NCI-H1417 (cell line): ENCODE data around the gene LRMDA.

Experiments used
- DNase-seq, 3 experiments: peaks; one replicate each; lab custom pipeline; 2025; lab: John Stamatoyannopoulos, UW

The LRMDA gene

GRCh38 chr10:76397181-76398042 is 966.0 kb downstream of the LRMDA start:
- no peak for DNase-seq

DNA sequence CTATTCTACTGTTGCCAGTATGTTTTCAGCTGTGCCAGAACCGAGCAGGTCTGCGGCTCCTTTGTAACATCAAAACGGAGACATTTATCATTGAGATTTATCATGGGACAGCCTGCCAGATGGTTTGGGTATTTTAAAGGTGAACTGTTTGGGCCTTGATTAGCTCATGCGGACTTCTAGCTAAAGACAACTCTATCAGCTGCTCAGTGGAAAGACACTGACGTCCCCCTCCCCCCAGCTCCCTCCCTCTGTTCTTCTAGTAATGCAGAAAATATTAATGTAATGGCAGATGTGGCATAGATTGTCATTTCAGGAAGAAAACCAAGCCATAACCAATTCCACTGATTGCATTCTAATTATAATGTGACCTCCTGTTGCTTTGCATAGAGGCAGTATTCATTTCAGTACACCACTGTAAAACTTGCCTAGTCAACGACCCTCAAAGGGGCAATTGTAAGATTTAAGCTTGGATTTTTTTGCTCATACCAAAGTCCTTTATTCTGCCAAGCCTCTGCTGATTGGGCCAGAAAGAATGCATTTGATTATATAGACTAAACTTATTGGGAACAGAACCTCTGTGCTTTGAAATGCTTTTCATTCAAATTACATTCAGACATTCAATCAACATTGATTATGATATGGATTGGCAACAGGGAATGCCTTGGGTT is 966.8 kb downstream of the LRMDA start:
- DNase-seq = no peak

- DNase-seq = no peak
Observed at GRCh38 chr10:76399226-76399625, 967.8 kb downstream of the LRMDA start.

- DNase-seq = no peak
Observed at GRCh38 chr10:76401006-76401405, 969.6 kb downstream of the LRMDA start.

GRCh38 chr10:76403912-76404311 is 972.5 kb downstream of the LRMDA start:
- DNase-seq = no peak

DNA sequence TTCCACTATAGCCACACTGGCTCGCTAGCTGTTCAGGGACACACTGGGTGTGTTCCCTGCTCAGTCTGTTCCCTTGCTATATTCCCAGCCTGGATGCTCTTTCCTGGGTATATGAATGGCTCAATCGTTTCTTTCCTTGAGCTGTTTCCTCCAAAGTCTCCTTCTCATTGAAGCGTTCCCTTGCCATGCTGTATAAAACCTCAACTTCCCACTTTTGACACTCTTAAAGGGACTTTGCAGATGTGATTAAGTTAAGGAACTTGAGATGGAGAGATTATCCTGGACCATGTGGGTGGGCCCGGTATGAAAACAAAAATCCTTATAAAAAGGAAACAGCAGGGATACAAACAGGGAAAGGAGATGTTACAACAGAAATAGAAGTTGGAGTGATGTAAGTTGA is 973.1 kb downstream of the LRMDA start:
- DNase-seq = no peak

DNA sequence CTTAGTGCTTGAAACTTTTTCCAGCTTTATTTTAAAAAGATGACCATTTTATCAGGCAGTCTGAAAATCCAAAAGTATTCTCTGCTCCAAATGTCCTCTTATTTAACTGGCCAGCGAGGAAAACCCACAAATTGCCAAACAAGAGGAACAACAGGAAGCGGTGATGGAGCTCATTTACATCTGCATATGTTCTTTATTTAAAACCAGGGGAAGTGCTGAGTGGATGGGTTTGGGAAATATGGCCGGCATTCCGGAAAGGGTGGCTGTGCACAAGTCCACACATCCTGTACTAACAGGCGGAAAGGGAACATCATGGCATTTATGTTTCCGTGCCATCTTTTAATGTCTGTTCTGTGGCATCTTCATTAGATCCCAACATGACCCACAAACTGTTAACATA is 974.5 kb downstream of the LRMDA start:
- no peak for DNase-seq

GRCh38 chr10:76408646-76409045 is 977.2 kb downstream of the LRMDA start:
- no peak for DNase-seq

DNA sequence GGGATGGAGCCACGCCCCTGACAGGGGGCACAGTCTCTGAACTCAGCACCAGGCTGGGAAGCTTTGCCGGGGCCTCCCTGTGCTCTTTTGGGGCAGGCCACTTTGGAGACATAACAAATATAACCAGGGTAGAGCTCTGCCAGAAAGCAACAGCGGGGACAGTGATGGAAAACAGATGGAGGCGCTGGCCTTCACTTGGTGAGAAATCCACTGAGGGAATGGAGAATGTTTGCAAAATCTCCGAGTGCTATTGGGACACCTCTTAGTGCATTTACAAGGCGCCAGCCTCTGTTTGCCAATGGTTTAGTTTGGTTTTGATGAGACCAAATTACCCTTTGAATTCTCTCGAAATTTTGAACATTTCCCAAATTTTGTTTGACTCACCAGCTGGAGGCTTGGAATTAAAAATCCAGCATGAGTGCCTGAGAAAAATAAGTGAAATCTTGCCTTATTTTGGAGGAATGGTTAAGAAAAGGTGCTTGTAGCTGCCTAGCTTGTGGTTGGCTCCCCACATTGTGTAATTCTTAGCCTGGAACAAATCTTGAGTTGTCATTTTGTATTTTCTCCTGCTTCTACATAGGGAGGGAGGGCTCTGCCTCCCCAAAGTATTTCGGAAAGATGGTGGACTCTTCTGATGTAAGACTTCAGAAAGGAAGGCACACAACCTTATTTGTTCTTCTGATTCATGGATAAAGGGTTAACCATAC is 980.5 kb downstream of the LRMDA start:
- no peak for DNase-seq

- no peak for DNase-seq
Observed at GRCh38 chr10:76415554-76415953, 984.1 kb downstream of the LRMDA start.

DNA sequence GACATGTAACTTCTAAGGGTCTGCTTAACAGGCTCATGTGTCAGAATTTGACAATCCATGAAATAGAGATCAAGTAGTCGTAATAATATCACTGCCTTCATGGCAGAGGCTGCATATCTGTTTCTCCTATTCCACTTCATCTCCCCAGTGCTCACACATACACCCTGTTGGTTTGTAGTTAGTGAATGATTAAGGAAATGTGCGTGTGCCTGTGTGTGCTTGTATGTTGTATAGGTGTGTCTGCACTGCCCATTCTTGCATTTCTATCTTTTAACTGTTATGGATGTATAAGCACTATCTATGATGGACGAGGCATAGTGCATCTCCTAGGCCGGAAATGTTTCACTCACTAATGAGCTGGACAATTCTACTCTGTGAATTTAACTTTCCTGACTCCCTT is 985.2 kb downstream of the LRMDA start:
- no peak for DNase-seq

DNA sequence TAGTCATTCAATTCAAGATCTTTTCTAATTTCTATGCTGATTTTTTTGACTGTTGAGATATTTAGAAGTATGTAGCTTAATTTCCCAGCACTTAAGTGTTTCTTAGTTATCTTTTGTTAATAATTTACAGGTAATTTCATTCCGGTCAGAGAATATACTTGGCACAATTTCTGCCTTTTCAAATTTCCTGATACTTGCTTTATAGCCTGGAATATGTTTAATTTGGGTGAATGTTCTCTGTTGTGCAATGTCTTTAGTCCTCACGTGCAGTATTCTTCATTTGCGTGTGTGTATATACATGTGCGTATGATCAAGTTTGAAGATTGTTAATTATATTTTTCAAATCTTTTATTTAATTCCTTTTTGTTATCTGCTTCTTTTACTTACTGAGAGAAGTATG is 989.3 kb downstream of the LRMDA start:
- DNase-seq = no peak

DNA sequence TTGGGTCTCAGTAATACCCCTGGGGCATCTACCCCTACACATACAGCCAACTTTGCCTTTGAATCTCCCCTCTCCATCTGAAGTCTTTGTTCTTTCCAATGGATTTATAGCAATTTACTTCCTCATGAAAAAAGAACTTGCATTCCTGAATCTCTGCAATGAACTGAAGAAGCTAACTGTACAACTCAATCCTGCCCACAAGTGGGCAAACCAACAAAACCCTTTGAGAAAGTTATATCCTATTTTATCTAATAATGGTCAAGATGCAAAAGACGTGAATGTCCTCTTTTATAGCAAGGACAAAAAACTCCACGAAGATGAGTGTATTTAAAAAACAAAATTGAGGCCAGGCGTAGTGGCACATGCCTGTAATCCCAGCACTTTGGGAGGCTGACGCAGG is 991.3 kb downstream of the LRMDA start:
- no peak for DNase-seq

DNA sequence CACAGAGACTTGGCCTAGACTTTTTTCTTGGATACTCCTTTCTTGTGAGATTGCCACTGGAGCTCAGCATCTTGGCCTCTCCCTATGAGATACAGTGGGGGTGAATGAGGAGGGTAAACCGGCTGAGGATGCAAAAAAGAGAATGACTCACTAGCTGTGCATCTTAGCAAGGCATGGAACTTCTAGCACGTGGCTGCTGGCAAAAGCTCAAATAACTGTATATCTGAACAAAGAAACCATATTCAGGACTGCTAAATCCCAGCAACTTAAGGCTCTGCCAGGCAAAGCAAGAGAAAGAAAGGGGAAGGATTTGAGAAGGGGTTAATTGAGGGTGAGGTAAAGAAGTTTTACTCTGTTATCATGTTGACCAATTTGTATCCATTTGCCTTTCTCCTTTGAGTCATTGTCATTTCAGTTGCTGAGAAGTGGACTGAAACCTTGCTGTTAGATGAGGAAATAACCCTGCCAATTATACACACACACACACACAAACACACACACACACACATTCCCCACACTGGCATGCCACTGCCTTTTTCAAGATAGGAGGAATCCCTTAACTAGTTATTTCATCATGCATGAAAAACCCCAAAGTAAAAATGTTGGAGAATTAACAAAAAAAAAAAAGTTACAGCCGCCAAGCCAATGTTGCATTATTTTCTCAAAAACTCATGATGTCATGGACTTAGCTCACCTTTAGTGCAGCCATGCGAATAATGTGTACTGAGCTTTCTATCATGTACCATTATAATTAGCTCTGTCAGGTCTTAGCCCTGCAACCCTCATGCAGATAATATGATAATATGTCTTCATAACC is 997.3 kb downstream of the LRMDA start:
- peak in 1 of 3 experiments; percentile 59 for DNase-seq

GRCh38 chr10:76429368-76430060 is 998.1 kb downstream of the LRMDA start:
- peak in 2 of 3 experiments; percentile 59 to 78 for DNase-seq

- DNase-seq = peak in 2 of 3 experiments; percentile 63 to 88
Observed at GRCh38 chr10:76430061-76430645, 998.7 kb downstream of the LRMDA start.

DNA sequence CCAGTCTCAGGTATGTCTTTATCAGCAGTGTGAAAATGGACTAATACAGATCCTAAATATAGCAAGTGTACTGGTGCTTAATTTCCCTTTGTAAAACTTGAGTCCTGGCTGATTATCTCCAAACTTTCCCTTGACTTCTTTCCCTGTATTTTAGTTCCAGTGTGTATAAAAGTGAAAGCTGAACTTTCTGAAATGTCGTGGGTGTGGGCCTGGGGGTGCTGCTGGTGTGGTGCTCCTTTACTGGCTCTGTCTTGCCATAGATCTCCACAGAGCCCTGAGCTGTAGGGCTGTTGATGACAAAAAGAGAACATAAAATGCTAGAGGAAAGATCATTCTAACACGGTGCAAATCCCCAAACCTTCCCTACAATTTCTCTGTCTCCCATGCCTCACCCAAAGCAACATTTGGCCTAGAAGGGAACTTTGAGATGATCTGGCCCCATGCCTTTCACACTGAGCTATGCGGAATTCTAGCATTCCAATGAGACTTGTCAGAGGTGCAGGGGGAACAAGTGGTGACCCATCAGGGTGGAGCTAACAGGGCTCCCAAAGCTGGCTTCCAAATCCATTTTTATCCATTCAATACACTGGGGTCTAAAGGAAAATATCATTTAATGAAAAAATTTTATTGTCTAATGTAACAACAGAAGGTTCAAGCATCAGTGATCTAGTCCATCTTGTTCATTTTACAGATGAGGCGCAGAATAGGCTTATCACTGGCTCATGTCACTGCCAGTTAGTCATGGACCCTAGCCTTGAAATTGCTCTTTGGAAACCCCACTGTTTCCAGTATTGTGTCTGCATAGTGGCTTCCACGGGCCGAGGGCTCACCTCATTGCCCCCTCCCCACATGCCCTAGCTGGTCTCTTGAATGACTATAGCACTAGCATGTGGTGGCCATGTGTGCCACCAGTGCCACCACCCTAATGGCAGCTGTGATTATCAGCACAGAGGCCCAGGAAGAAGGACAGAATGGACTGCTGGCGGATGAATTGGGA is 1000.9 kb downstream of the LRMDA start:
- DNase-seq = no peak

- DNase-seq = peak; percentile 77 to 99 (median 90)
Observed at GRCh38 chr10:76433161-76434005, 1002.0 kb downstream of the LRMDA start.

DNA sequence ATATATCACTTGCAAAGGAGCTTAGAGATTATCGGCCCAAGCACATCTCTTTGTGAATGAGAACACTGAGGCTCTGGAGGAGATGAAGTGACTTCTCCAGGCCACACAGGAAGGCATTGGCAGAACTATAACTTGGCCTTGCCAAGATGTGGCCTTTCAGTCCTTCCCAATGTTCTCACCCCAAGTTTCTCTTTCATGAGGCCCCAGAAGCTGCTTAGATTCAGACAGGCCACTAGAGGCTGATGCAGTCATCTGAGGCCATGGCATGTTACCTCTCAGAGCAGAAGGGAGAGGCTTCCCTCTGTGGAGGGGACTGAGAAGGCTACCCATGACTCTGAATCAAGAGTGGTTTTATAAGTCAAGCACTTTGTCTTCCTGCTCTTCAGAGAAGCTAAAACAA is 1003.7 kb downstream of the LRMDA start:
- no peak for DNase-seq
